ENCODE results near the gene SYTL2. TPM values are rescaled to one million over a fixed set of nuclear protein-coding genes. Genes with fewer than 3 reads are reported as not detected.

The SYTL2 gene
- total and polyA plus RNA-seq, 8 donors: 21.3 to 63.3 (median 45.0) TPM

DNA sequence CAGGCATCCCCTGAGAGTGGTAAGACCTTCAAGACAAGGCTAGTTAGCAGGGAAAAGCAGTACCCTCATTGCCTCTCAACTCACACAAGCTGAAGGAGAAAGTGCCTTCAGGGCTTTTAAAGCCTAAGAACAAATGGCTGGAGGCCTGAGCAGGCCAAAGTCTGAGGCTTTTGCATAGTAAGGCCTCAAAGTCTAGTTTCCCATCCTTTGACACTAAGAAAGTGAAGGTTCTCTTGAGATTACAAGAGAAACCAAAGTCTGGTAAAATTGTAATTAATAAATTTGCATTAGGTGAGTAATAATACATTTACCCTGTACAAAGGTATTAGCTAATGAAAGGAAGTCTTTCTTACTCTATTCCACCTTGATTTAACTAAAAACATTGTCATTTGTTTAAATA lies 78.0 kb downstream of the SYTL2 start:
- H3K27me3 ChIP-seq: no peaks in the 10 kb centered on the region
- intact Hi-C loops (cut with DNase I): no loop called here
- H3K4me3 ChIP-seq: no peak overlapping the region
- ATAC-seq: no peak
- DNase-seq: no peak
- H3K4me1 ChIP-seq: no peaks in the 10 kb centered on the region
- no peaks in the 10 kb centered on the region for H3K9me3 ChIP-seq
- no peak overlapping the region for H3K27ac ChIP-seq
- no peaks in the 10 kb centered on the region for H3K36me3 ChIP-seq
- TF ChIP-seq, protein P1, sequence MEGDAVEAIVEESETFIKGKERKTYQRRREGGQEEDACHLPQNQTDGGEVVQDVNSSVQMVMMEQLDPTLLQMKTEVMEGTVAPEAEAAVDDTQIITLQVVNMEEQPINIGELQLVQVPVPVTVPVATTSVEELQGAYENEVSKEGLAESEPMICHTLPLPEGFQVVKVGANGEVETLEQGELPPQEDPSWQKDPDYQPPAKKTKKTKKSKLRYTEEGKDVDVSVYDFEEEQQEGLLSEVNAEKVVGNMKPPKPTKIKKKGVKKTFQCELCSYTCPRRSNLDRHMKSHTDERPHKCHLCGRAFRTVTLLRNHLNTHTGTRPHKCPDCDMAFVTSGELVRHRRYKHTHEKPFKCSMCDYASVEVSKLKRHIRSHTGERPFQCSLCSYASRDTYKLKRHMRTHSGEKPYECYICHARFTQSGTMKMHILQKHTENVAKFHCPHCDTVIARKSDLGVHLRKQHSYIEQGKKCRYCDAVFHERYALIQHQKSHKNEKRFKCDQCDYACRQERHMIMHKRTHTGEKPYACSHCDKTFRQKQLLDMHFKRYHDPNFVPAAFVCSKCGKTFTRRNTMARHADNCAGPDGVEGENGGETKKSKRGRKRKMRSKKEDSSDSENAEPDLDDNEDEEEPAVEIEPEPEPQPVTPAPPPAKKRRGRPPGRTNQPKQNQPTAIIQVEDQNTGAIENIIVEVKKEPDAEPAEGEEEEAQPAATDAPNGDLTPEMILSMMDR (IDR thresholded peaks at IDR 0.05): no peak

- DNase-seq: no peak
- Histone ChIP-seq H3K27ac (no peak overlapping the region), H3K4me3 (no peak overlapping the region), H3K4me1 (peaks cover 0 to 4% of the 10 kb centered on the region in 2 donors), H3K9me3 (no peaks in the 10 kb centered on the region), H3K27me3 (no peaks in the 10 kb centered on the region), H3K36me3 (no peaks in the 10 kb centered on the region)
- TF ChIP-seq, protein P1 (IDR thresholded peaks at IDR 0.05): no peak
- intact Hi-C loops (cut with DNase I): no loop called here
- no peak for ATAC-seq
Measured at GRCh38 chr11:85726381-85726780, 84.6 kb downstream of the SYTL2 start.

DNA sequence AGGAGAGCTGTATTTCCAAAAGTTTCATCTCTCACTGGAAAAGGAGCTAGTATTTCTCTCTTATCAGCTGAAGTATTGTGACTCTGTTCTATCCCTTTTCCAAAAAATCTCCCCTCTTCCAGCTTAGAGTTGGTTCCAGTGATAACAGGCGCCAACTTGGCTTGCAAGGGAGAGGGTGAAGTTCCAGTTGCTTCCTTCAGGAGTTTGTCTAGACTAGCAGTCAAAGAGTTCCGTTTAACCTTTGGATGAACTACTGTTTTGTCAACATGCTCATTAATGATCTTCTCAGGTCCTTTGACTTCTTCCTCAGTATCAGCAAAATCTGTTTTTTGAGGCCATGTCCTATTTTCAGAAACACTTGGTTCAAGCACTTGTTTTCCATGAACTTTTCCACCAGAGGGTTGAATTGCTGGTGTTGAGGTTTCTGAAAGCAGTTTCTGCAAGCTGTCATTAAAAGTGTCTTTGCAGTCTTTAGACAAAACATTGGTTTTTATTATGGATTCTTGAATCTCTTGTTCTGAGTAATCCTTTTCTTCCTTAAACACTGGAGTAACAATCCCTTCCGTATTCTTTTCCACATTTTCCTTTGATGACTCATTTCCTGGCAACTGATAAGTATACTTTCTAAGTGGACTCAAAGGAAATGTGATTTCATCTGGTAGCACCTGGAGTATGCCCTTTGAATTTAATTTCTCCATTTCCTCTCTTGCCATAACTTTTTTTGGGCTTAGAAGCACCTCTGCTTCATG lies 85.3 kb downstream of the SYTL2 start:
- Histone ChIP-seq H3K4me3 (no peak overlapping the region), H3K27ac (no peak overlapping the region), H3K4me1 (peaks cover 0 to 4% of the 10 kb centered on the region in 2 donors), H3K36me3 (no peaks in the 10 kb centered on the region), H3K9me3 (no peaks in the 10 kb centered on the region), H3K27me3 (no peaks in the 10 kb centered on the region)
- DNase-seq (no peak), ATAC-seq (peak; percentile 75)
- intact Hi-C loops (cut with DNase I): no loop called here
- TF ChIP-seq, protein P1 (IDR thresholded peaks at IDR 0.05): no peak

DNA sequence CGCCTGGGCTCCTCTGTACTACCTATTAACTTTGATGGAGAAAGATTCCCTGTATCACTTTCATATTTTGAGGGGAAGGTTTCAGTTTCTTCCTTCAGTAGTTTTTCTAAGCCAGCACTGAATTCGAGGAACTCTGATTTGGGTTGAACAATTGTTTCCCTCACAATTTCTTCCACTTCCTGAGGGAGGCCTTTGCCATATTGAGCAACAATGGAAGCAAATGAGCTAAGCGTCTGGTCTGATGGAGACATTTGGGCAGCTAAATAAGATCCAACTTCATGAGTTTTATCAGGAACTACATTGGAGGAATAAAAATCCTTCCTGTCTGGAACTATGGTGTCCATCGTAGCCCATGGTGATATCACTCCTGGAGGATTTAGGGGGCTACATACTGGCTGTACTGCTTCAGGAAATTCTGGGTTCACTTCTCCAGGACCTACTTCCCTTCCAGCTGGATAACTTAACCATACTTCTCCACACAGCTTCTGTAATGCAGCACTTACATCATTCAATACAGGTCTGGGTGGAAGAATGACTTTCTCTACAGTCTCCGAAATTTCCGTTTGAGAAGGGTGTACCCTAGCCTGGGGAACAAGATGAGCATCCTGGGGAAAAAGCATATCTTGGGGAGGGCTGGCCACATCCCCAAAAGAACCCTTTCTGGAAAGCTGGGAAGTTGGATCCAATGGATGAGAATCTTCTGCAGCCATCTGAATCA lies 86.0 kb downstream of the SYTL2 start:
- Histone ChIP-seq H3K4me3 (no peak overlapping the region), H3K36me3 (no peaks in the 10 kb centered on the region), H3K4me1 (peaks cover 0 to 4% of the 10 kb centered on the region in 2 donors), H3K27ac (no peak overlapping the region), H3K9me3 (no peaks in the 10 kb centered on the region), H3K27me3 (no peaks in the 10 kb centered on the region)
- DNase-seq: no peak
- intact Hi-C loops (cut with DNase I): no loop called here
- ATAC-seq: no peak
- TF ChIP-seq, protein P1 (IDR thresholded peaks at IDR 0.05): no peak

DNA sequence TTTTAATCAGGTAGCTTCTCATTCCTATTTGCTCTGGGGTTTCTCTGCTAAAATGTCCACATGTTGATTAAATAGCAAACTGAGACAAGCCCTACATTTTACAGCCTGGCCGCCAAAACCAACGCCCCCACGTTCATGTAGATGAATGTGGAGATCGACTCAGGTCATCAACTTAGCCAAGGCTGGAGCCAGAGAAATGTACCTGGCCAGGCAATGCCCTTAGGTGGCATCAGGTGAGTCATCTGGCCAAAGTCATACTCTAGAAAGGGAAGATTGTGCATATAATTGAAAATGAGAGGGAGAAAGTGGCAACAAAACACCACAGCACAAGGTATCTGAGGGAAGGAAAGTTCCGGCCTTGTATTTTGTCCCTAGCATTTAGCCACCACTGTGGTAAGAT lies 87.9 kb downstream of the SYTL2 start:
- intact Hi-C loops (cut with DNase I): no loop called here
- H3K27ac ChIP-seq: no peak overlapping the region
- no peaks in the 10 kb centered on the region for H3K9me3 ChIP-seq
- peaks cover 0 to 4% of the 10 kb centered on the region in 2 donors for H3K4me1 ChIP-seq
- DNase-seq (no peak), ATAC-seq (no peak)
- TF ChIP-seq, protein P1 (IDR thresholded peaks at IDR 0.05): no peak
- no peaks in the 10 kb centered on the region for H3K27me3 ChIP-seq
- no peaks in the 10 kb centered on the region for H3K36me3 ChIP-seq
- H3K4me3 ChIP-seq: no peak overlapping the region

Measured in left lung (tissue), 10 donors.